Peyer's patch (tissue), 4 donors: ENCODE data around the gene TEC.

Source experiments
- CTCF ChIP-seq, 6 experiments: fragments of 450-650 bp in 4 of 6; fragments of 200-600 bp in 2 of 6; sonication (generic) in 1 of 6; IDR thresholded peaks; one replicate each; pipeline ENCODE4 v1.5.1; 2017 to 2019; ENCODE audit warnings: antibody characterized with exemption in 6 of 6, mild to moderate bottlenecking in 3 of 6, moderate library complexity in 1 of 6
- POLR2A ChIP-seq, 2 donors: fragments of 450-650 bp; IDR thresholded peaks; one replicate each; pipeline ENCODE4 v1.5.1; 2017; ENCODE audit warnings: antibody characterized with exemption in 2 of 2, mild to moderate bottlenecking in 2 of 2, moderate library complexity in 2 of 2

- TF ChIP-seq POLR2A (IDR thresholded peaks at IDR 0.05) (no peak), CTCF (IDR thresholded peaks at IDR 0.05) (no peak)
These were observed 42.0 kb downstream of the TEC start for GRCh38 chr4:48227662-48228061.
